IMR-90 (cell line): ENCODE measurements around the gene MAS1. TPM values are rescaled to one million over a fixed set of nuclear protein-coding genes. Genes with fewer than 3 reads are reported as not detected.

Source experiments
- ATAC-seq: fragments of 200-7000 bp; cut with Tn5 transposase; 2 replicates; pipeline ENCODE4 v1.9.1; 2020; ENCODE audit warnings: low read depth, mild to moderate bottlenecking, moderate library complexity
- BruUV-seq: library from RNA; stranded (reverse); fragments of 400-500 nt; replicated peaks from 2 replicates; lab custom pipeline; 2021; lab: Mats Ljungman, UMichigan
- CTCF ChIA-PET: fragments of 300-600 bp; formaldehyde crosslinking; extraction: SDS; loops from one replicate; lab custom pipeline; 2021; ENCODE audit warnings: antibody characterized with exemption; lab: Yijun Ruan, JAX
- POLR2A ChIA-PET: fragments of 300-600 bp; sonication (Branson Sonifier 250); formaldehyde crosslinking; loops from one replicate; lab custom pipeline; 2022; ENCODE audit warnings: antibody characterized with exemption; ENCODE audit not compliant: unreplicated experiment; lab: Charles Lee
- DNase-seq: peaks from one replicate; pipeline ENCODE4 v3.0.0; 2013
- H2AFZ ChIP-seq: replicated peaks from 2 replicates; pipeline ENCODE3; 2013; ENCODE audit warnings: low read length, mild to moderate bottlenecking; ENCODE audit not compliant: poor library complexity
- H2AK5ac ChIP-seq: 2 replicates; pipeline ENCODE4 v1.6.1; 2013; ENCODE audit warnings: low read depth, low read length, inconsistent platforms
- H2AK9ac ChIP-seq: replicated peaks from 2 replicates; pipeline ENCODE3; 2013; ENCODE audit warnings: mild to moderate bottlenecking, low read depth, low read length, moderate library complexity; ENCODE audit not compliant: poor library complexity
- H2BK120ac ChIP-seq: 2 replicates; pipeline ENCODE4 v1.6.1; 2013; ENCODE audit warnings: low read depth, low read length, inconsistent platforms
- H2BK15ac ChIP-seq: 3 replicates; pipeline ENCODE4 v1.6.1; 2013; ENCODE audit warnings: low read depth, low read length, inconsistent platforms
- H2BK20ac ChIP-seq: 2 replicates; pipeline ENCODE4 v1.6.1; 2013; ENCODE audit warnings: low read depth, mild to moderate bottlenecking, inconsistent platforms, low read length, moderate library complexity
- H2BK5ac ChIP-seq: 2 replicates; pipeline ENCODE4 v1.6.1; 2013; ENCODE audit warnings: mild to moderate bottlenecking, low read depth, low read length, inconsistent platforms; ENCODE audit not compliant: poor library complexity, severe bottlenecking
- H3K14ac ChIP-seq: replicated peaks from 2 replicates; pipeline ENCODE4 v1.6.1; 2013; ENCODE audit warnings: low read depth, low read length, inconsistent platforms
- H3K18ac ChIP-seq: 2 replicates; pipeline ENCODE4 v1.6.1; 2013; ENCODE audit warnings: low read depth, low read length, control low read depth
- H3K23ac ChIP-seq: 2 replicates; pipeline ENCODE4 v1.6.1; 2013; ENCODE audit warnings: low read depth, low read length, inconsistent platforms
- H3K27ac ChIP-seq: 2 replicates; pipeline ENCODE4 v1.5.1; 2013; ENCODE audit warnings: mild to moderate bottlenecking, control low read depth, low read length; ENCODE audit not compliant: insufficient read depth
- H3K27me3 ChIP-seq: 2 replicates; pipeline ENCODE4 v1.6.1; 2013; ENCODE audit warnings: low read length; ENCODE audit not compliant: control insufficient read depth, insufficient read depth
- H3K36me3 ChIP-seq: 2 replicates; pipeline ENCODE4 v1.6.1; 2013; ENCODE audit warnings: low read length, mixed read lengths; ENCODE audit not compliant: control insufficient read depth, insufficient read depth
- H3K4ac ChIP-seq: 2 replicates; pipeline ENCODE4 v1.6.1; 2013; ENCODE audit warnings: low read depth, low read length, inconsistent platforms
- H3K4me1 ChIP-seq: 2 replicates; pipeline ENCODE4 v1.6.1; 2013; ENCODE audit warnings: low read length, mixed read lengths; ENCODE audit not compliant: control insufficient read depth, insufficient read depth
- H3K4me2 ChIP-seq: 2 replicates; pipeline ENCODE4 v1.6.1; 2013; ENCODE audit warnings: low read depth, mild to moderate bottlenecking, control low read depth, low read length, moderate library complexity
- H3K4me3 ChIP-seq: 2 replicates; pipeline ENCODE4 v1.5.1; 2013; ENCODE audit warnings: low read depth, mild to moderate bottlenecking, control low read depth, low read length, moderate library complexity; ENCODE audit not compliant: insufficient read depth
- H3K56ac ChIP-seq: 2 replicates; pipeline ENCODE4 v1.6.1; 2013; ENCODE audit warnings: low read length, inconsistent platforms; ENCODE audit not compliant: insufficient read depth; ENCODE audit errors: extremely low read depth
- H3K79me1 ChIP-seq, 2 experiments: 2 replicates each; pipeline ENCODE4 v1.6.1; 2013; ENCODE audit warnings: low read length in 2 of 2, inconsistent platforms in 1 of 2, low read depth in 1 of 2
- H3K9ac ChIP-seq: 2 replicates; pipeline ENCODE4 v1.6.1; 2013; ENCODE audit warnings: low read depth, low read length, control low read depth
- H3K9me1 ChIP-seq: 2 replicates; pipeline ENCODE4 v1.6.1; 2013; ENCODE audit warnings: low read length, inconsistent platforms; ENCODE audit not compliant: insufficient read depth
- H3K9me3 ChIP-seq: 2 replicates; pipeline ENCODE4 v1.6.1; 2013; ENCODE audit warnings: low read length; ENCODE audit not compliant: control insufficient read depth, insufficient read depth
- H4K20me1 ChIP-seq: 2 replicates; pipeline ENCODE4 v1.6.1; 2013; ENCODE audit warnings: low read length, inconsistent platforms; ENCODE audit not compliant: insufficient read depth
- H4K5ac ChIP-seq: 2 replicates; pipeline ENCODE4 v1.6.1; 2013; ENCODE audit warnings: mild to moderate bottlenecking, low read depth, low read length, control low read depth
- H4K8ac ChIP-seq, 2 experiments: 2 replicates each; pipeline ENCODE4 v1.6.1; 2013; ENCODE audit warnings: low read depth in 2 of 2, low read length in 2 of 2, control low read depth in 1 of 2, inconsistent platforms in 1 of 2
- H4K91ac ChIP-seq: 2 replicates; pipeline ENCODE4 v1.6.1; 2013; ENCODE audit warnings: low read depth, low read length, inconsistent platforms; ENCODE audit not compliant: insufficient read depth
- CEBPB ChIP-seq: IDR thresholded peaks from 2 replicates; pipeline ENCODE4 v1.6.1; 2012; ENCODE audit warnings: low read depth, low read length, improper control_type of control experiment
- MAFK ChIP-seq: IDR thresholded peaks from 2 replicates; pipeline ENCODE4 v1.6.1; 2012; ENCODE audit warnings: low read depth, low read length, improper control_type of control experiment
- MAZ ChIP-seq: IDR thresholded peaks from 2 replicates; pipeline ENCODE4 v1.6.1; 2012; ENCODE audit warnings: low read depth, mild to moderate bottlenecking, low read length, improper control_type of control experiment, moderate library complexity, borderline replicate concordance
- MXI1 ChIP-seq: IDR thresholded peaks from 2 replicates; pipeline ENCODE4 v1.6.1; 2012; ENCODE audit warnings: low read depth, mild to moderate bottlenecking, low read length, moderate library complexity, borderline replicate concordance
- POLR2A ChIP-seq: IDR thresholded peaks from 2 replicates; pipeline ENCODE4 v1.6.1; 2012; ENCODE audit warnings: mild to moderate bottlenecking, low read depth, low read length
- RAD21 ChIP-seq: IDR thresholded peaks from 2 replicates; pipeline ENCODE4 v1.6.1; 2012; ENCODE audit warnings: low read length, improper control_type of control experiment
- RCOR1 ChIP-seq: IDR thresholded peaks from 2 replicates; pipeline ENCODE4 v1.6.1; 2012; ENCODE audit warnings: mild to moderate bottlenecking, low read length, improper control_type of control experiment; ENCODE audit not compliant: insufficient replicate concordance
- SMC3 ChIP-seq: fragments of 150-350 bp; IDR thresholded peaks from 2 replicates; pipeline ENCODE4 v1.6.1; 2016; ENCODE audit warnings: low read depth, mild to moderate bottlenecking, antibody characterized with exemption, low read length, moderate library complexity
- USF2 ChIP-seq: fragments of 150-350 bp; IDR thresholded peaks from 2 replicates; pipeline ENCODE4 v1.6.1; 2017; ENCODE audit warnings: mild to moderate bottlenecking, antibody characterized with exemption, low read length, low read depth
- WGBS, 2 experiments: methylation state at CpG; one replicate each; pipeline versions ENCODE4 v1.1.5 to v1.1.7; 2013; ENCODE audit warnings: missing lambda C conversion rate in 2 of 2; ENCODE audit not compliant: insufficient read length in 1 of 2; ENCODE audit errors: extremely low coverage in 2 of 2; 5-methylcytosine and 5-hydroxymethylcytosine counted together
- dilution Hi-C: fragments of 300-500 bp; cut with HindIII; formaldehyde crosslinking; loops from one replicate; pipeline ENCODE4 v1.14.3; 2018; ENCODE audit warnings: low sequenced_read_pairs; ENCODE audit not compliant: unreplicated experiment
- in situ Hi-C: fragments of 300-500 bp; cut with MboI; formaldehyde crosslinking; loops from 3 replicates; pipeline ENCODE4 v1.14.3; 2019; ENCODE audit warnings: low sequenced_read_pairs, inconsistent platforms, mixed read lengths
- intact Hi-C: fragments of 100-400 bp; cut with micrococcal nuclease; formaldehyde crosslinking; loops from 2 replicates; pipeline ENCODE4 v1.10.0; 2022
- polyA plus RNA-seq, 3 experiments: library from polyadenylated mRNA; depleted of rRNA; stranded (reverse); fragments of >200 nt; gene quantifications; 2 replicates each; pipeline ENCODE4 v1.2.3, GENCODE V29; 2012; ENCODE audit warnings: low replicate concordance in 1 of 3
- total RNA-seq: library from RNA; depleted of rRNA; stranded (reverse); fragments of >200 nt; gene quantifications from 2 replicates; pipeline ENCODE4 v1.2.3, GENCODE V29; 2012
- TF ChIP-seq, protein P1 (sequence below): conservative IDR thresholded peaks from 2 replicates; pipeline ENCODE4 v1.5.1; 2012; ENCODE audit warnings: mild to moderate bottlenecking, low read depth, low read length, improper control_type of control experiment

MAS1 gene
- total and polyA plus RNA-seq, 2 of the 4 experiments (the other 2 are of a cell fraction), result under 0.01 TPM; not detected in 1

- no peak overlapping the region for H2AK5ac ChIP-seq
- H3K56ac ChIP-seq, result no peak overlapping the region
- no peak overlapping the region for H3K18ac ChIP-seq
- no TSS peak for BruUV-seq
- intact Hi-C loops (no loop called here), dilution Hi-C loops (no loop called here), in situ Hi-C loops (no loop called here)
- H2BK120ac ChIP-seq, result no peak overlapping the region
- no peak overlapping the region for H3K23ac ChIP-seq
- no peak overlapping the region for H3K4me3 ChIP-seq
- TF ChIP-seq MAZ, result no peak
- no peak for TF ChIP-seq RCOR1
- no peak for TF ChIP-seq RAD21
- TF ChIP-seq MAFK, result no peak
- no peak for TF ChIP-seq SMC3
- no peak for TF ChIP-seq POLR2A
- TF ChIP-seq, protein P1, sequence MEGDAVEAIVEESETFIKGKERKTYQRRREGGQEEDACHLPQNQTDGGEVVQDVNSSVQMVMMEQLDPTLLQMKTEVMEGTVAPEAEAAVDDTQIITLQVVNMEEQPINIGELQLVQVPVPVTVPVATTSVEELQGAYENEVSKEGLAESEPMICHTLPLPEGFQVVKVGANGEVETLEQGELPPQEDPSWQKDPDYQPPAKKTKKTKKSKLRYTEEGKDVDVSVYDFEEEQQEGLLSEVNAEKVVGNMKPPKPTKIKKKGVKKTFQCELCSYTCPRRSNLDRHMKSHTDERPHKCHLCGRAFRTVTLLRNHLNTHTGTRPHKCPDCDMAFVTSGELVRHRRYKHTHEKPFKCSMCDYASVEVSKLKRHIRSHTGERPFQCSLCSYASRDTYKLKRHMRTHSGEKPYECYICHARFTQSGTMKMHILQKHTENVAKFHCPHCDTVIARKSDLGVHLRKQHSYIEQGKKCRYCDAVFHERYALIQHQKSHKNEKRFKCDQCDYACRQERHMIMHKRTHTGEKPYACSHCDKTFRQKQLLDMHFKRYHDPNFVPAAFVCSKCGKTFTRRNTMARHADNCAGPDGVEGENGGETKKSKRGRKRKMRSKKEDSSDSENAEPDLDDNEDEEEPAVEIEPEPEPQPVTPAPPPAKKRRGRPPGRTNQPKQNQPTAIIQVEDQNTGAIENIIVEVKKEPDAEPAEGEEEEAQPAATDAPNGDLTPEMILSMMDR, result no peak
- TF ChIP-seq MXI1, result no peak
- TF ChIP-seq USF2, result no peak
- no peak for TF ChIP-seq CEBPB
- no peak overlapping the region for H2BK15ac ChIP-seq
- DNase-seq (no peak), ATAC-seq (no peak)
- no CpG with 5 or more reads among the region's 2 CpGs for WGBS, 2 experiments
- POLR2A ChIA-PET, result no interaction called here
- no peak overlapping the region for H4K91ac ChIP-seq
- H4K20me1 ChIP-seq, result no peaks in the 10 kb centered on the region
- no peaks in the 10 kb centered on the region; the same call in 1 of the 2 replicates for H3K9me3 ChIP-seq
- H3K79me1 ChIP-seq, result no peaks in the 10 kb centered on the region
- no peak overlapping the region for H2BK5ac ChIP-seq
- no peak overlapping the region for H3K14ac ChIP-seq
- no peaks in the 10 kb centered on the region for H3K9me1 ChIP-seq
- no peak overlapping the region for H4K5ac ChIP-seq
- H3K4me2 ChIP-seq, result no peak overlapping the region
- no peak overlapping the region for H2AK9ac ChIP-seq
- no peak overlapping the region for H3K9ac ChIP-seq
- no peak overlapping the region for H2BK20ac ChIP-seq
- no peak overlapping the region for H3K27ac ChIP-seq
- H4K8ac ChIP-seq, result no peak overlapping the region
- no peak overlapping the region for H2AFZ ChIP-seq
- peaks cover 2% of the 10 kb centered on the region; the same call in 1 of the 2 replicates for H3K4me1 ChIP-seq
- peaks cover 26% of the 10 kb centered on the region for H3K27me3 ChIP-seq
- CTCF ChIA-PET, result no interaction called here
- no peaks in the 10 kb centered on the region for H3K36me3 ChIP-seq
- no peak overlapping the region for H3K4ac ChIP-seq
These were observed 24.6 kb downstream of the MAS1 start for GRCh38 chr6:159915397-159915796.
